Suppressor macrophage treated with lipopolysaccharide for 4 hours (primary cell): ENCODE measurements around the gene ATP8A2.

Experiments used
- DNase-seq: peaks from one replicate; pipeline ENCODE4 v3.0.0-alpha.2; 2020

ATP8A2 gene

DNA sequence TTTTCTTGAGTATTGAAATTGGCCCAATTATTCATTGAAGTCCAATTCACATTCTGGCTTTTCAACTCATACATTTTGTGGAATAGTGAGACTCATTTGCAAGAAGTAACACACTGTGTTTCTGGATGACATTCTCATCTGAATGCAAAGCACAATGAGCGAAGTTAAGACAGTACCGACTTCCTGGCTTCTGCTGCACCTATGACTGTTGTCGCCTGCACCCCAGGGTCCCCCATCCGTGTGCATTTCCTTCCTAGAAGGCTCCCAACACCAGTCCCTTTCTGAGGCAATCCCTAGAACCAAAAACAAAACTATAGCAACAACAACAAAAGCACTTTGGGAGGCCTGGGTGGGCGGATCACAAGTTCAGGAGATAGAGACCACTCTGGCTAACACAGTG lies 496.7 kb downstream of the ATP8A2 start:
- DNase-seq = no peak

DNA sequence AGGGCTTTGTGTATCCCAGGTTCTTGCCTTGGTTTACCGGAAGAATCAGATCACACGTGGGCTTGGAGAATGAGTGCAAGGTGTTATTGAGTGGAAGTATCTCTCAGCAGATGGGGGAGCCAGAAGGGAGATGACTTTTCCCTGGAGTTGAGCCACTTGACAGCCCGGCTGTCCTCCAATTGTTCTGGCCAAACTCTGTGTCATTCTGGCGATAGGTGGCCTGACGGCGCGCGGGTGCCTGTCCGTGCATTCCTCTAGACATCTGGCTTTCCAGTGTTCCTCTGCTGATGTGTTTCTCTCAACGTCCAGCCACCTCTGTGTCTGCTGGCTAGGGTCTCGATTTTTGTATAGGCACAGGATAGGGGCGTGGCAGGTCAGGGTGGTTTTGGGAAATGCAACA lies 498.2 kb downstream of the ATP8A2 start:
- no peak for DNase-seq

DNA sequence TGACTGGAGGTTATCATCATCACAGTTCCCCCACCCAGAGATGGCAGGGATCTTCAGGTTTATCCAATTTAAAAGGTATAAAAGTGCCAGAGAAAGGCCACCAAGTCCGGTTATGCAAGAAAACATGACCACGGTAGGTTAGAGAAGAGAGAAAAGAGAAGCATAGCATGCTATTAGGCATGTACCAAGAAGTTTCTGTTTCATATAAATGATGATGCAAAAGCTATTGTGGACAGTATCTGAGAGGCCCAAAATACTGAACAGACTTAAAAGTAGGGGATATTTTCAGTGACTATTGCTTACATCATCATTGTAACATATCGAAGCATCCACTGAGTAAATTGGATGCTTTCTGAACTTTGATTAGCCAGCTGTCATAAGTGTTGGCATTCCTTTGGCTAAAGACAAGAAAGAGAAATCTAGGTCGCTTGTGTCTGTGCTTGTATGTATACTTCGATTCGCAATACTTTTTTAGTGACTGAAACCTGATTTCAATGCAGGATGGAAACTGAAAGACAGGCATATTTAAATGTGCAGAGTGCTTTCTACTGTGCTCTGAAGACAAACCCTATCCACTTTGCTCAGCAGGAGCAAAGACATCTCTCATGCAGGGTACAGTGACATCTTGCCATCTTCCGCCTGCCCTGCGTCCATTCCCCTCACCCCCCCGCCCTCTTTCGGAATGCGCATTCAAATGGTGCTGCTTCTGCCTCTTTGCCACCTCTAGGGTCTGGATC lies 499.8 kb downstream of the ATP8A2 start:
- peak; percentile 58 for DNase-seq

DNA sequence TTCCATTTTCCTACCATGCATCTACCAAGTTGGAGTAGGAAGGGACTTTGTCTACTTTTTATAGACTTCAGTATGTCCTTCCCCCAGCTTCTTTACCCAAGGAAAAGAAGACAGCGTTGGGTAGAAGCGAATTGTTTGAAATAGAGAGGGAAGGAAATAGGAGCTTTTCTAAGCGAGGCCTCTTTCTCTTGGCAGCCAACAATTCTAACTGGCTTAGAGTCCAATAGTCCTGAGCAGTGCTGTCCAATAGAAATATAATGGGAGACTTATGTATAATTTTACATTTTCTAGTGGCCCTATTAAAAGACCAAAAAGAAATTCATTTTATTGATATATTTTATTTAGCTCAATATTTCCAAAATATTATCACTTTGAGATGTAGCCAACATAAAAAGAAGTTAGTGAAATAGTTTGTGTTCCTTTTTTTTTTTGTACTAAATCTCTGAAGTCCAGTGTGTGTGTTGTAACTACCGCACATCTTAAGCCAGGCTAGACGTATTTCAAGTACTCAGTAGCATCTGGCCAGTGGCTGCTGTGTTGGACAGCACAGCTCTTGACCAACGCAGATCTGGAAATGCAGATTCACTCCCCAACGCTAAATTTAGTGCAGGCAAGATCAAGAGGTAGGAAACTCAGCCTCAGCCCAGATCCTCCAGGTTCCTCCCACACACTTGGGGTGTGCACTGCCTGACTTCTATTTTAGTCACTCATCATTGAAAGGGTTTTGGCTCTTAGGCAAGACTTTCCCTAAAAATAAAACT lies 500.9 kb downstream of the ATP8A2 start:
- DNase-seq = peak; percentile 30

DNA sequence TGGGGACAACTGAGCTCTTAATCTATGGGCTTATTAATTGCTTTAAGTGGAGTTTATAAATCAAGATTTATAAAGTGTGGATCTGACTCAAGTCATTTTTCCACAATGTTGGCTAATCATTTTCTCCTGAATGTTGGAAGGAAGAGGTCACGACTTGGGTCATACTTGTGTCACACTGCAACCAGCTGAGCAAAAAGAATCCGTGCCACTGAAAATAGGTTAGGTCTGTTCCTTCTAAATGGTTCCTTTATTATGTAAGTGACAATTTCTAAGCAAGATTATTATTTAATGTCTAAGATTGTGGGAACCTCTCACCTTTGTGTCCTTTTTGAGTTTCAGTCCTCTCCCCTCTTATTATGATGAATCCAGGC lies 501.5 kb downstream of the ATP8A2 start:
- peak; percentile 26 for DNase-seq

DNA sequence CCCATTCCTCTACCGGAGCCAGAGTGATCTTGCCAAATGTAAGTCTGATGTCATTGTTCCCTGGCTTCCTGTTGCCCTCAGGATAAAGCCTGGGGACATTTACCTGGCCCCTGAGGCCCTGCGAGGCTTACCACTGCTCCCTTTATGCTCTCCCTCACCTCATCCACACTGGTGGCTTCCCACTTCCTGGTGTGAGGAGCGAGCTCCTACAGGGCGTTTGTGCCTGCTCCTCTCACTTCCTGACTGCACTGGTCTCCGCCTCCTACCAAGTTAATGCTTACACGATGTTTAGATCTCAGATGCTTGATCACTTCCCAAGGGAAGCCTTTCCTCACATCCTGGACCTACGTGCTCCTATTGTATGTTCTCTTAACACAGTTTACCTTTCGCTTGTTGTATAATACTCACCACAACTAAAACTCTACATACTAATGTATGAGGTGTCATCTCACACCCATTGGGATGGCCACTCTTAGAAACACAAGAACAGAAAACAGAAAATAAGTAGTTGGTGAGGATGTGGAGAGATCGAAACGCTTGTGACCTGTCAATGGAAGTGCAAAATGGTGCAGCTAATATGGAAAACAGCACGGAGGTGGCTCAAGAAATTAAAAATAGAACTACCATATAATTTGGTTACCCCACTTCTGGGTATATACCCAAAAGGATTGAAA lies 502.4 kb downstream of the ATP8A2 start:
- no peak for DNase-seq

DNA sequence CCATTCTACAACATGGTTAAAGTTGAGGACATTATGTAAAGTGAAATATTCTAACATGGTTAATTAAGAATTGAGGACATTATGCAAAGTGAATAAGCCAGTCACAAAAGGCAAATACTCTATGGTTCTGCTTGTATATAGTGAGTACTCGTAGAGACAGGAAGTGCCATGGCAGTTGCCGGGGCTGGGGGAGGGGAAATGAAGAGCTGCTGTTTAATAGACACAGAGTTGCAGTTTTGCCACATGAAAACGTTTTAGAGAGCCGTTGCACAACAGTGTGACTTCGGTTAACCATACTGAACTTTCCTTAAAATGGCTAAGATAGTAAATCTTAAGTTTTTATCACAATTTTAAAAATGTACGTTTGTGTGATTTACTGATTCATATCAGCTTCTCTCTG lies 503.1 kb downstream of the ATP8A2 start:
- DNase-seq = peak; percentile 36

DNA sequence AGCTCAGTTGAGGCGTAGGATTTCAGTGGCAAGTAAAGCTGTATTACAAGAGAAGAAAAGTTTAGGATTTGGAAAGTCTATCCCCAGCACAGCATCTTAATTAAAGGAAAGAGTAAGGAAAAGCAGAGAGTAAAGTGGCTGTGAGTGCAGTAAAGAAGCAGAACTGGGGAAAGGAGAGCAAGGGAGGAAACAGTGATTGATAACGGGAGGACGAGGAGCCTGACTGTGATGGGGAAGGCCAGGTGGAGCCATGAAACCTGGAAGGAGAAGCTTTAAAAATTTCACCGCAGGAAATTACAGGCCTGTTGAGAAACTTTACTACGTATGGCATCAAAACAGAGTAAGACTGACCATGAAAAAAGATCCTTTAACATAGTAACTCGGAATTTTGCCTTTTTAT lies 504.5 kb downstream of the ATP8A2 start:
- no peak for DNase-seq

DNA sequence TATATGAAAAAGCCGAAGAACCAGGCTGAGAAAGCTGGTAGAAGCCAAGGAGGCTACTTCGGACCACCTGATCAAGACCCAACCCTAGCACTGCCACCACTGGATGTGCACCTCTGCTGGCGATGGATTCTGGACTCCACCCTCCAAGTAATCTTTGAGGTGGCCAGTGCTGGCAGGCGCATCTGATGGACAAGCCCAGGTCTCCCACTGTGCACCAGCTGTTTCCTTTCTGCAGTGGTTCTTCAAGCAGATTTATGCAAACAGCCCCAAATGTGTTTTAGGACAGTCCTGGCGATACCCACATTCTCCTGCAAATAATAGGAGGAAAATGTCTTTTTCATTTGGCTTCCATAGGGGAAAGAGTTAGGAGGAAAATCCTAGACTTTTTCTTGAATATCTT lies 507.7 kb downstream of the ATP8A2 start:
- no peak for DNase-seq

DNA sequence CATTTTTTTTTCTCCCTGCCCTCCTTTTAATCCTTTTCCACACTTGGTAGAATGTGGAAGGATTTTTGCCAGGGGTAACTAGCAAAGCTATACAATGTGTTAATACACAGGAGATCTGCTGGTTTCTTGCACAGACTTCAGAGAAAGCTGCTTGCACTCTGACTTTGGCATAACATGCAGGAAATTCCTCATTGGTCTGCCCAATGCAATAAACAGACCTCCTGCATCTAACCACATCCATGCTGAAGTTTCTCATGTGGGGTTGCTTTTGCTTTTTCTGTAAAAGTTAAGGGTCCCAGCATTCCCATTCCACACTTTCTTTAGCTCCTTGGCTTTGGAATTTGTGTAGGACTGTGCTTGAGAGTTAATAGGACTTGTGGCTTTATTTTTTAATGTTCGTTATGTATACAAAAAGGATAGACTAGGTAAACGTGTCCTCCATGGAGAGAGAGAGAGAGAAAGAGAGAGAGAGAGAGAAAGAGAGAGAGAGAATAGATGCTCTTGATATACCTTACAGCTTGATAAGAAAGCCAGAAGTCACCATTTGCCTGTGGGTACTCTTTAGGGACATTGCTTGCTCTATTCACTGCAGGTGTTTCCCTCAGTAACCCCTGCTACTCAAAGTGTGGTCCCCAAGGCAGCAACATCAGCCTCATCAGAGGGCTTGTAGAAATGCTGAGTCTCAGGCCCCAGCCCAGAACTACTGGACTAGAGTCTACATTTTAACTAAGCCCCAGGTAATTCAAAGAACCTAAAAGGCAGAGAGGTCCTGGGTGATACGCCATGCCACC lies 509.6 kb downstream of the ATP8A2 start:
- no peak for DNase-seq

DNA sequence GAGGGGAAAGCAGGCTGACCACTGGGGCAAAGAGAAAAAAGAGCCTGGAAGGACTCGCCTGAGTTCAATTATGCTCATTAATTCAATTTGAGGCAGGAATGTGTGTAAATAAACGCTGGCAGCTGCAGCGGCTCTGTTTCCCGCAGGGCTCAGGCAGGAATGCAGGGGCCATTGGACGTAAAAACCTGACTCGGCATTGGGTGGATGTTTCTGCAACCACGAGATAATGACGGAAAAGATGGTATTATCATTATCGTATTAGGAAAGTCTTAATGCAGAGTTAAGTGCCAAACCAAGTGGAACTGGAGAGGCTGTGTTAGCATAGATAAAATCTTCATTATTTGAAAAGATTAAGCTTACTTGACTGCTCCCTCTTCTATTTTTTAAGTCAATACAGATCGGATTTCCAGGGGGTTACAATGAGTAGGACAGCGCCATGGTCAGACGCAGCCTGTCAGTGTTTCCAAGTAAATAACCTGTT lies 510.2 kb downstream of the ATP8A2 start:
- no peak for DNase-seq

DNA sequence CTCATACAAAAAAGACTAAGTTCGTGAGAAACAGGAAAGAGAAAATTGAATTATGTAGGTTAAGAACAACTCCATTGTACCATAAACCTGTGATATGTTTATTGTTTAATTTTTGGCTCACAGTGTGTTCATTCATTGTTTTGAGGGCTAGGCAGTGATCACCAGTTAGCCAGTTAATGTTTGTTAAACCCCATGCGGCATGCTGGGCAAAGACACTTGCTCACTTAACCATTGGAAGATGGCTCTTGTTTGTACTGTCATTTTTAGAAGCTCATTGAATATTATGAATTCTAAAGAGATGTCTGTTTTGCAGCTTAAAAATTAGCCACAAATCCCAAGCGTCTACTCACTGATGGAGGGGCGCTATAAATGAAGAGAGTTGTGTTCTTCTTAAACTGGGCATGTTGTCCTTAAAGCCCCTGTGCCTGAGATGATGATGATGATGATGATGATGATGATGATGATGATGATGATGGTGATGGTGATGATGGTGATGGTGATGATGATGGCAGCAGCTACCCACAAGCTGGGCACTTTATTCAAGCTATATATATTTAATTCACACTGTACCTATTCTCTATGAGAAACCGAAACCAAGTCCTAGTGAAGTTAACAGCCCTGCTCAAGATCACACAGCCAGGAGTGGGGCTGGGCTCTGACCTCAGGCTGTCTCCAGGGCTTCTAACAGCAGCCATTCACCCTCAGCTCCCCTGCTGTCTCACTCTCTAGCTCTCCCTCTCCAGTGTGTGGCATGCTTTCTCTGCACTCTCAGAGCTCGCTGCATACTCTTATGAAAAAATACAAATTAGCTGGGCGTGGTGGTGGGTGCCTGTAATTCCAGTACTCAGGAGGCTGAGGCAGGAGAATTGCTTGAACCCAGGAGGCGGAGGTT lies 510.9 kb downstream of the ATP8A2 start:
- DNase-seq = no peak

DNA sequence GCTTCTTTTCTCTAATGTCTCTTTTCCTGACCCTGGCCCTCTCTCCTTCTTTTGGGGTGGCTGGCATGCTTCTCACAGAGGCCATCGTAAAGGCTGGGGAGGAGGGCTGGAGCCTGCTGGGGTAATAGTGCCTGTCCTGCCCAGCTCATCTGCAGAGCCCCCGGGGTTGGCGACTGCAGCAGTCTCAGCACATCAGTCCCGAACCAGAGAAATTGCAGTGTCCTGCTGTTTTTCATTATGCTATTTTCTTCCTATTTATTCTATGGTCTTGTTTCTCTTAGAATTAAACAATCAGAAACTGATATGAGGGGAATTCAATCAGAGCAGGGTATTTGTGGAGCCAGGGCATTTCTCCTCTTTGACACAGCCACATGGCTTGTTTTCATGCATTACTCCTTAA lies 513.6 kb downstream of the ATP8A2 start:
- no peak for DNase-seq

DNA sequence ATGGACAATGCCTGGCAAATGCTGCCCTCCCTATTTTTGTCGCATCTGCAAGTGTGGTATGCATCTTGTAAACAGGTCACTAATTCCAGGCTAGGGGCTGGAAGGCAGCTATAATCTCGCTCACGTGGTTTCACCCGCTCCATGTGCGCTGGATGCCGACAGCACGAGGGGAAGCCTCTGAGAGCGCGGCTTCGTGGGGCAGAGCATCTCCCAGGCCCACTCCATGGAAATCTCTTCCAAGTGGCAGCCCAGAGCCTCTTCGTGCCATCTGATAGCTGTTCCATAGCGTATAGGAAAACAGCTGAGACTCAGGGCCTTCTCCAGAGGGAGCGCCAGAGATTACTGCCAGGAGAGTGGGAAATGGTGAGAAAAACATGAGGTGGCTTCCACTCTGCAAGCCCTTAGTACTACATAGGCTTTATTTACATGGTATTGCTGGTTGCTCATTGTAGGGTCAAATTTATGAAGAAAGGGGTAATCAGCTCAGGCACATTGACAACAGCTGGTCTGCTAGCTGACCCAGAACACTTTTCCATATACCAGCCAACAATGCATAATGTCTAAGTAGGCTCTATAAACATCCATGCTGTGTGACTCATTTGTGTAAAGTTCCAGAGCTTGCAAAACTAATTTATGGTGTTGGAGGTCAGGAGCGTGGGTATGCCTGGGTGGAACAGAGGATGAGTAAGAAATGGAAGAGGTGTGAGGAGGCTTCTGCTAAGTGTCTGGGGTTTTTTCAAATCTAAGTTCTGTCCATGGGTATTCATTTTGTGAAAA lies 514.9 kb downstream of the ATP8A2 start:
- DNase-seq = peak; percentile 40

DNA sequence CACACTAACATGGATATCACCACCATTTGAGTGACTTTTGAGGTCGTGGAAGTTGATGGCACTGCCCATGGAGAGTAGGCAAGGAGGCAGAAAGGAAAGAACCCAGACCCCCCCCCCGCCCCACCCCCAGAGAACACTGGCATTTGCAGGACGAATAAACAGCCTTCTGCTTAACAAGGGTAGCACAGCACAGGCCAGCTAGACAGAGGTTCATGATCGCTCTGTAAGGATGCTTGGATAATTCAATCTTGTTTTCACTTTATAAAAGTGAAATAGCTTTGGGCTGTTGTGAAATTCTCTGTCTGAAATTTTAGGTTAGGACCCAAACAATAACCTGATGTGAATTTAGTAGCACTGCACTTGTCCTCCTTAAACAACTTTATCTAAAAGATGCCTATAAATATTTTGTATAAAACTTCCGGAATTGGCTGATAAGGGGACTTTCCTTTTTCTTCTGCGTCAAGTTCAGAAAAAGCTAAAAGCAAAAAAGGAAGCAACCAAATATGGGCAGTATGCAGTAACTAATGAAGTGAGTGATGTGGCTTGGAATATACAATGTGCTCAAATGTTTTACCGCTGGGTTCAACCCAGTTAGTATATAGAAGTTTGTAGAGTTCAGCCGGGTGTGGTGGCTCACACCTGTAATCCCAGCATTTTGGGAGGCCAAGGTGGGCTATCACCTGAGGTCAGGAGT lies 516.3 kb downstream of the ATP8A2 start:
- peak; percentile 13 for DNase-seq

DNA sequence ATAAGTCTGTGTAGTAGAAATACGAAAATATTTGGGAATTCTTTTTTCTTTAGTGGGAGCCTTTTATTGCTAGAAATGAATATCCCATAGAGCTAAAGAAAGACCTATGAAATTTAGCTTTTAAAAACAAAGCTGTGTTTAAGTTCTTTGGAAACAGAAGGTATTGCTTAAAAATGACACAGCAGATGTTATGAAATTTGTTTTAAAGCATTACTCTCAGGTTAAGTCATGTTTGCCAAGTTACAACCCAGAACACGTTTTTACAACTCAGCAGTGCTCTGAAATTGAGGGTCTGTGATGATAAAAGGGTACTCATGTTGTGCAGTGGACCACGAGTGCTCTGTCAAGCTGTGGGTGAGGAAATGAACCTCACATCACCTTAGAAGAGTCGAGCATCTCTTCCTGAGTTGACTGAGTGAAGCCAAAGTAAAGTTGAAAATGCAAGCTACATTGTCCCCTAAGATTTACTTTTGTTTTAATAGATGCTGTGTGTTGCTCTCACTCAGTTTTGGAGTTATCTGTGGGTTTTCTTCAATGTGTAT lies 519.0 kb downstream of the ATP8A2 start:
- DNase-seq = no peak

DNA sequence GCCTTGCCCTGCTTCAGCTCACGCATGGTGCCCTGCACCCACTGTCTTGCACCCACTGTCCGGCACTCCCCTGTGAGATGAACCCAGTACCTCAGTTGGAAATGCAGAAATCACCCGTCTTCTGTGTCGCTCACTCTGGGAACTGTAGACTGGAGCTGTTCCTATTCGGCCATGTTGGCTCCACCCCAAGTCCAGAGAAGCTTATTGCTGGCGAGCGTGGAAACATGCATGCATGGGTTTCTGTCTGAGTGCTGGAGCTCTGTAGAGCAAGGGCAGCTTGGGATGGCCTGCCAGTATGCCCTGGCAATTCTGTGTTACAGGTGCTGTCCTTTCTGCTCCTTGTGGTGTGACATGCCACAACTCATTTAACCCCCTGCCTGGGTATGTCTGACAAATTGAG lies 527.2 kb downstream of the ATP8A2 start:
- no peak for DNase-seq

DNA sequence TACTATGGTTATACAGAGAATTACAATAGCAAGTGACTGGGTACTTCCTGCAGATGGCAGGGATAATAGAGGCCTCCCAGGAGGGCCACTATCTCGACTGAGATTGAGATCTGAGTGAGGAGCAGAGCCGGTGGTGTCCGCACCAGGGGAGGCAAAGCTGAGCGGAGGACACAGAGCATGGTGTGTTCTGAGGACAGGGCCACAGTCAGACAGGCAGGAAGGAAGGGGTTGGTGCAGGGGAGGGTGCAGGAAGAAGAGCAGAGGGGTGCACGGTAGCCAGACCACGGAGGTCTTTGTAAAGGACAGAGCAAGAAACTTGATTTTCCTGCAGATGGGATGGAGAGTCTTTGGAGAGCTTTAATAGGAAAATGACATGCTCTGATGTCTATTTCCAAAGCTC lies 527.7 kb downstream of the ATP8A2 start:
- no peak for DNase-seq

DNA sequence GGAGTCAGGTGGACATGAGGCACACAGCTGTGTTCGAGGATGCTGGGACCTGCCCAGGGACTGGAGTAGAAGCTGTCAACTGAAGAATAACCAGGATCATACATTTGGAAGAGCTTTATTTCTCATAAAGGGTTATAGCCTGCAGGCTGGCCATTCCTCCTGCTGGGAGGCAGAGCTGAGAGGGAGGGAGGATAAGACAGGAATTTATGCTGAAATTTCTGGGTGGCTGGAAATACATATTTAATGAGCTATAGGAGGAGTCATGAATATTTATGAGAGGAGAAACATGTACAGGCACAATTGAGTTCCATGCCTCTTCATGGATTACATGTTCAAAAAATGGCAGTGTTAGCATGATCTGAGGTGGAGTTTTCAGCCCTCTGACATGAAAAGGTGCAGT lies 528.2 kb downstream of the ATP8A2 start:
- DNase-seq = no peak
